Tibial nerve (tissue), 4 donors: ENCODE results near the gene TPM3. TPM values are rescaled to one million over a fixed set of nuclear protein-coding genes. Genes with fewer than 3 reads are reported as not detected.

Source experiments
- DNase-seq, 2 donors: peaks; one replicate each; pipeline ENCODE4 v3.0.0-alpha.2; 2019; ENCODE audit warnings: low spot score in 2 of 2
- H3K27ac ChIP-seq, 4 donors: fragments of 200-600 bp; sonication (generic) in 3 of 4; one replicate each; pipeline ENCODE4 v1.5.1; 2017 to 2019; ENCODE audit warnings: mild to moderate bottlenecking in 1 of 4
- H3K27me3 ChIP-seq, 2 donors: fragments of 200-600 bp; sonication (generic) in 1 of 2; one replicate each; pipeline versions ENCODE4 v1.5.1 to v1.6.0; 2017 to 2019
- H3K36me3 ChIP-seq, 3 donors: fragments of 200-600 bp; sonication (generic); one replicate each; pipeline ENCODE4 v1.5.1; 2018 to 2019
- H3K4me1 ChIP-seq, 4 donors: fragments of 200-600 bp; sonication (generic) in 3 of 4; one replicate each; pipeline ENCODE4 v1.5.1; 2017 to 2019
- H3K4me3 ChIP-seq, 4 donors: fragments of 200-600 bp; sonication (generic) in 3 of 4; one replicate each; pipeline ENCODE4 v1.5.1; 2017 to 2019; ENCODE audit warnings: mild to moderate bottlenecking in 1 of 4, moderate library complexity in 1 of 4
- H3K9me3 ChIP-seq, 4 donors: fragments of 200-600 bp; sonication (generic) in 3 of 4; one replicate each; pipeline ENCODE4 v1.5.1; 2017 to 2019
- EP300 ChIP-seq, 2 donors: sonication (generic); formaldehyde crosslinking; IDR thresholded peaks; one replicate each; pipeline ENCODE4 v1.6.1; 2017; ENCODE audit warnings: antibody characterized with exemption in 2 of 2, mild to moderate bottlenecking in 1 of 2
- POLR2A ChIP-seq, 2 donors: fragments of 450-650 bp; IDR thresholded peaks; one replicate each; pipeline ENCODE4 v1.6.1; 2017; ENCODE audit warnings: antibody characterized with exemption in 2 of 2, mild to moderate bottlenecking in 2 of 2, moderate library complexity in 2 of 2
- WGBS, 2 donors: methylation state at CpG; one replicate each; pipeline ENCODE4 v1.1.5; 2018; 5-methylcytosine and 5-hydroxymethylcytosine counted together
- total RNA-seq, 4 donors: library from RNA; depleted of rRNA; stranded (reverse); fragments of >200 nt; gene quantifications; one replicate each; pipeline ENCODE4 v1.1.0, GENCODE V29; 2016
- TF ChIP-seq, protein P1 (sequence below), 5 experiments: fragments of 200-600 bp in 3 of 5; fragments of 450-650 bp in 2 of 5; sonication (generic) in 3 of 5; IDR thresholded peaks; one replicate each; pipeline ENCODE4 v1.5.1; 2016 to 2019; ENCODE audit warnings: antibody characterized with exemption in 5 of 5, mild to moderate bottlenecking in 3 of 5, moderate library complexity in 2 of 5

TPM3 gene
- total RNA-seq: 100 to 1,000 TPM; 170 to 251 (median 222) TPM

DNA sequence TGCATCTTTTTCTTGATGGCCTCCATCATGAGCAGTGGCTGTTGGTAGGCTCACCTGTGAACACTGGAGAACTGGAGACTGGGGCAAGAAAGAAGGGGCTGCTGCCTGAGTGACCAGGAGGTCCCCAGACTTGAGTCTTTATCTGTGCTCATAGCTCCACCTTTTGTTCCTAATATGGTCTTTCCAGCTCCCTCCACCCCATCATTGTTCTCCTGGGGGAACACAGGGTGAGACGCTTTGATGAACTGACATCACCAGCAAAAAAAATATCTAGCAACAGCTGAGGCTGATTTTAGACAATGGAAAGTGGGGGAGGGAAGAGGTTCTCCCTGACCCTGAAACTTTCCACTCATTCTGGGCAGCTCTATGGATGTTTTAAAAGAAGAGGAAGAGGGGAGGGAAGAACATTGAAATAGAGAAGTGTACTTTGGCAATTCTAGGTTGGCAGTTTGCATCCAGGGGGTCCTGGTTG lies at the start of gene TPM3:
TSS of gene TPM3 (minus strand) at position 111 of the 472 bp plus-strand sequence. CDS start at position 29, 82 bp downstream.
- Histone ChIP-seq H3K4me3 (no peak within 1 kb of the TSS), H3K27ac (no peak within 1 kb of the TSS), H3K36me3 (no peaks in the 10 kb centered on the region), H3K27me3 (no peaks in the 10 kb centered on the region), H3K9me3 (no peaks in the 10 kb centered on the region), H3K4me1 (peaks cover 0 to 8% (median 0%) of the 10 kb centered on the region in 4 donors)
- TF ChIP-seq POLR2A (IDR thresholded peaks at IDR 0.05): no peak
- TF ChIP-seq, protein P1, sequence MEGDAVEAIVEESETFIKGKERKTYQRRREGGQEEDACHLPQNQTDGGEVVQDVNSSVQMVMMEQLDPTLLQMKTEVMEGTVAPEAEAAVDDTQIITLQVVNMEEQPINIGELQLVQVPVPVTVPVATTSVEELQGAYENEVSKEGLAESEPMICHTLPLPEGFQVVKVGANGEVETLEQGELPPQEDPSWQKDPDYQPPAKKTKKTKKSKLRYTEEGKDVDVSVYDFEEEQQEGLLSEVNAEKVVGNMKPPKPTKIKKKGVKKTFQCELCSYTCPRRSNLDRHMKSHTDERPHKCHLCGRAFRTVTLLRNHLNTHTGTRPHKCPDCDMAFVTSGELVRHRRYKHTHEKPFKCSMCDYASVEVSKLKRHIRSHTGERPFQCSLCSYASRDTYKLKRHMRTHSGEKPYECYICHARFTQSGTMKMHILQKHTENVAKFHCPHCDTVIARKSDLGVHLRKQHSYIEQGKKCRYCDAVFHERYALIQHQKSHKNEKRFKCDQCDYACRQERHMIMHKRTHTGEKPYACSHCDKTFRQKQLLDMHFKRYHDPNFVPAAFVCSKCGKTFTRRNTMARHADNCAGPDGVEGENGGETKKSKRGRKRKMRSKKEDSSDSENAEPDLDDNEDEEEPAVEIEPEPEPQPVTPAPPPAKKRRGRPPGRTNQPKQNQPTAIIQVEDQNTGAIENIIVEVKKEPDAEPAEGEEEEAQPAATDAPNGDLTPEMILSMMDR (IDR thresholded peaks at IDR 0.05): no peak
- TF ChIP-seq EP300 (IDR thresholded peaks at IDR 0.05): no peak
- no peak for DNase-seq
- 0 to 6% methylated on average over 1 of the region's 1 CpG for WGBS, 2 donors

- no peaks in the 10 kb centered on the region for H3K9me3 ChIP-seq
- no peak overlapping the region for H3K4me3 ChIP-seq
- no peak for DNase-seq
- H3K36me3 ChIP-seq: peaks cover 9 to 98% (median 44%) of the 10 kb centered on the region in 3 donors
- TF ChIP-seq POLR2A (IDR thresholded peaks at IDR 0.05): no peak
- no peak for TF ChIP-seq EP300 (IDR thresholded peaks at IDR 0.05)
- TF ChIP-seq, protein P1 (IDR thresholded peaks at IDR 0.05): no peak
- no peaks in the 10 kb centered on the region for H3K27me3 ChIP-seq
- H3K4me1 ChIP-seq: peaks cover 0 to 12% (median 0%) of the 10 kb centered on the region in 4 donors
- H3K27ac ChIP-seq: no peak overlapping the region
- 83 to 84% methylated on average over 3 of the region's 3 CpGs for WGBS, 2 donors
These were observed 48.5 kb upstream of the TPM3 start for GRCh38 chr1:154240294-154240833.

- no peak for DNase-seq
These were observed 47.6 kb upstream of the TPM3 start for GRCh38 chr1:154239491-154239890.

GRCh38 chr1:154237880-154238506 lies 46.1 kb upstream of the TPM3 start:
- DNase-seq: no peak
- WGBS, 2 donors: 87 to 96% methylated on average over 6 of the region's 6 CpGs
- Histone ChIP-seq H3K4me1 (peaks cover 0 to 12% (median 0%) of the 10 kb centered on the region in 4 donors), H3K27me3 (no peaks in the 10 kb centered on the region), H3K4me3 (no peak overlapping the region), H3K27ac (no peak overlapping the region), H3K36me3 (peaks cover 6 to 98% (median 39%) of the 10 kb centered on the region in 3 donors), H3K9me3 (no peaks in the 10 kb centered on the region)
- no peak for TF ChIP-seq EP300 (IDR thresholded peaks at IDR 0.05)

More at GRCh38 chr1:154239491-154239890, 47.6 kb upstream of the TPM3 start:
- peaks cover 9 to 98% (median 51%) of the 10 kb centered on the region in 3 donors for H3K36me3 ChIP-seq
- peaks cover 0 to 12% (median 0%) of the 10 kb centered on the region in 4 donors for H3K4me1 ChIP-seq
- 79 to 87% methylated on average over 3 of the region's 3 CpGs for WGBS, 2 donors
- H3K27ac ChIP-seq: no peak overlapping the region
- TF ChIP-seq, protein P1 (IDR thresholded peaks at IDR 0.05): no peak
- no peak for TF ChIP-seq POLR2A (IDR thresholded peaks at IDR 0.05)
- TF ChIP-seq EP300 (IDR thresholded peaks at IDR 0.05): no peak
- H3K9me3 ChIP-seq: no peaks in the 10 kb centered on the region
- H3K27me3 ChIP-seq: no peaks in the 10 kb centered on the region
- no peak overlapping the region for H3K4me3 ChIP-seq

GRCh38 chr1:154237435-154237834 lies 45.5 kb upstream of the TPM3 start:
- Histone ChIP-seq H3K27ac (no peak overlapping the region), H3K27me3 (no peaks in the 10 kb centered on the region), H3K36me3 (peaks cover 6 to 98% (median 37%) of the 10 kb centered on the region in 3 donors), H3K9me3 (no peaks in the 10 kb centered on the region), H3K4me1 (peaks cover 0 to 12% (median 0%) of the 10 kb centered on the region in 4 donors), H3K4me3 (no peak overlapping the region)
- no peak for DNase-seq
- TF ChIP-seq, protein P1 (IDR thresholded peaks at IDR 0.05): no peak
- no peak for TF ChIP-seq POLR2A (IDR thresholded peaks at IDR 0.05)
- TF ChIP-seq EP300 (IDR thresholded peaks at IDR 0.05): no peak
- 94 to 96% methylated on average over 2 of the region's 2 CpGs for WGBS, 2 donors
